CD4-positive, alpha-beta T cell treated with Interleukin-17A for 4 hours (primary cell): ENCODE measurements around the gene TEN1.
A peak's percentile ranks its signal among the peaks of the same experiment; 100 is the strongest.

Source experiments
- DNase-seq: peaks from one replicate; pipeline ENCODE4 v3.0.0-alpha.2; 2020; ENCODE audit warnings: mixed read lengths

TEN1 gene

GRCh38 chr17:76007850-76008165 lies 28.8 kb downstream of the TEN1 start:
- no peak for DNase-seq

- no peak for DNase-seq
Measured at GRCh38 chr17:76008208-76008607, 29.2 kb downstream of the TEN1 start.

GRCh38 chr17:76008630-76009425 lies 29.8 kb downstream of the TEN1 start:
- no peak for DNase-seq

- no peak for DNase-seq
Measured at GRCh38 chr17:76009447-76009846, 30.4 kb downstream of the TEN1 start.

- DNase-seq, result no peak
Measured at GRCh38 chr17:76009969-76010661, 31.1 kb downstream of the TEN1 start.

- no peak for DNase-seq
Measured at GRCh38 chr17:76011951-76012350, 32.9 kb downstream of the TEN1 start.

GRCh38 chr17:76013377-76013932 lies 34.4 kb downstream of the TEN1 start:
- DNase-seq, result no peak

GRCh38 chr17:76014100-76014924 lies 35.3 kb downstream of the TEN1 start:
- peak; percentile 86 for DNase-seq

- DNase-seq, result no peak
Measured at GRCh38 chr17:76014925-76015261, 35.9 kb downstream of the TEN1 start.

- no peak for DNase-seq
Measured at GRCh38 chr17:76017481-76018339, 38.7 kb downstream of the TEN1 start.

- DNase-seq, result no peak
Measured at GRCh38 chr17:76018340-76018680, 39.3 kb downstream of the TEN1 start.

GRCh38 chr17:76018801-76019200 lies 39.8 kb downstream of the TEN1 start:
- DNase-seq, result no peak

GRCh38 chr17:76019833-76020467 lies 40.9 kb downstream of the TEN1 start:
- DNase-seq, result no peak

- no peak for DNase-seq
Measured at GRCh38 chr17:76022285-76022684, 43.2 kb downstream of the TEN1 start.

GRCh38 chr17:76022973-76023899 lies 44.2 kb downstream of the TEN1 start:
- no peak for DNase-seq

- DNase-seq, result no peak
Measured at GRCh38 chr17:76023900-76024237, 44.8 kb downstream of the TEN1 start.

GRCh38 chr17:76024353-76024752 lies 45.3 kb downstream of the TEN1 start:
- no peak for DNase-seq

- no peak for DNase-seq
Measured at GRCh38 chr17:76025294-76025693, 46.3 kb downstream of the TEN1 start.

GRCh38 chr17:76026714-76027158 lies 47.7 kb downstream of the TEN1 start:
- no peak for DNase-seq

GRCh38 chr17:76027159-76027839 lies 48.3 kb downstream of the TEN1 start, which contains the start of gene EVPL:
TSS of gene EVPL (minus strand) at chr17:76027306. CDS start at chr17:76027198, 108 bp downstream.
- no peak for DNase-seq
